Epidermal melanocyte (primary cell): ENCODE data around the gene CTDSPL.

ENCODE experiments used
- DNase-seq: peaks from one replicate; pipeline ENCODE4 v3.0.0; 2011; ENCODE audit warnings: low spot score; ENCODE audit not compliant: insufficient read length

CTDSPL gene

GRCh38 chr3:37941608-37942508 is 80.2 kb downstream of the CTDSPL start:
- DNase-seq = no peak

- DNase-seq = no peak
These were observed 81.0 kb downstream of the CTDSPL start for GRCh38 chr3:37942646-37943045.

GRCh38 chr3:37943126-37943525 is 81.4 kb downstream of the CTDSPL start:
- no peak for DNase-seq

- DNase-seq = no peak
These were observed 82.1 kb downstream of the CTDSPL start for GRCh38 chr3:37943631-37944314.

GRCh38 chr3:37944391-37944842 is 82.7 kb downstream of the CTDSPL start:
- no peak for DNase-seq

GRCh38 chr3:37945156-37945806 is 83.6 kb downstream of the CTDSPL start:
- no peak for DNase-seq

- DNase-seq = no peak
These were observed 84.3 kb downstream of the CTDSPL start for GRCh38 chr3:37945807-37946530.

GRCh38 chr3:37946531-37946889 is 84.8 kb downstream of the CTDSPL start:
- no peak for DNase-seq

GRCh38 chr3:37949866-37950265 is 88.2 kb downstream of the CTDSPL start:
- no peak for DNase-seq

- DNase-seq = no peak
These were observed 90.9 kb downstream of the CTDSPL start for GRCh38 chr3:37952564-37952963.

GRCh38 chr3:37953226-37953625 is 91.5 kb downstream of the CTDSPL start:
- DNase-seq = no peak

- DNase-seq = no peak
These were observed 92.2 kb downstream of the CTDSPL start for GRCh38 chr3:37953707-37954394.

- no peak for DNase-seq
These were observed 93.2 kb downstream of the CTDSPL start for GRCh38 chr3:37954881-37955280.

GRCh38 chr3:37955918-37956707 is 94.4 kb downstream of the CTDSPL start:
- no peak for DNase-seq

GRCh38 chr3:37956723-37957538 is 95.3 kb downstream of the CTDSPL start:
- no peak for DNase-seq

GRCh38 chr3:37957539-37957936 is 95.9 kb downstream of the CTDSPL start:
- DNase-seq = no peak

- DNase-seq = no peak
These were observed 100.1 kb downstream of the CTDSPL start for GRCh38 chr3:37961622-37962431.

- DNase-seq = no peak
These were observed 101.3 kb downstream of the CTDSPL start for GRCh38 chr3:37963016-37963415.
